Activated CD4-positive, alpha-beta memory T cell treated with anti-CD3 and anti-CD28 coated beads for 36 hours (primary cell): ENCODE data around the gene EIF2S2. TPM values are rescaled to one million over a fixed set of nuclear protein-coding genes. Genes with fewer than 3 reads are reported as not detected.
"Not testable (repeated sequence)": the region's sequence is repeated elsewhere in the genome, so short reads cannot be mapped to it uniquely, and the experiment has no call there.

Experiments used
- CTCF ChIA-PET: fragments of 350-600 bp; sonication (Branson Sonifier 250); formaldehyde crosslinking; loops from one replicate; lab custom pipeline; 2021; ENCODE audit warnings: antibody characterized with exemption, inconsistent platforms; lab: Charles Lee
- POLR2A ChIA-PET: fragments of 350-600 bp; sonication (Branson Sonifier 250); formaldehyde crosslinking; loops from one replicate; lab custom pipeline; 2021; ENCODE audit warnings: antibody characterized with exemption; lab: Charles Lee
- DNase-seq: peaks from one replicate; pipeline ENCODE4 v3.0.0-alpha.2; 2020
- H3K27ac Mint-ChIP-seq: one replicate; pipeline ENCODE4 v1.8.0; 2021; ENCODE audit warnings: mixed read lengths
- H3K27me3 Mint-ChIP-seq: one replicate; pipeline ENCODE4 v1.8.0; 2021; ENCODE audit warnings: mixed read lengths
- H3K36me3 Mint-ChIP-seq: one replicate; pipeline ENCODE4 v1.8.0; 2021; ENCODE audit warnings: mixed read lengths
- H3K4me1 Mint-ChIP-seq: one replicate; pipeline ENCODE4 v1.8.0; 2021; ENCODE audit warnings: low read depth, mixed read lengths
- H3K4me3 Mint-ChIP-seq: one replicate; pipeline ENCODE4 v1.8.0; 2021; ENCODE audit warnings: mild to moderate bottlenecking, mixed read lengths
- H3K9me3 Mint-ChIP-seq: one replicate; pipeline ENCODE4 v1.8.0; 2021; ENCODE audit warnings: mixed read lengths
- intact Hi-C: fragments of 100-400 bp; cut with micrococcal nuclease; formaldehyde crosslinking; loops from one replicate; pipeline ENCODE4 v1.15.1; 2023
- total RNA-seq, 2 experiments: library from RNA; stranded (reverse); gene quantifications; one replicate each; pipeline ENCODE4 v1.2.3, GENCODE V29; 2021

Gene EIF2S2, protein sequence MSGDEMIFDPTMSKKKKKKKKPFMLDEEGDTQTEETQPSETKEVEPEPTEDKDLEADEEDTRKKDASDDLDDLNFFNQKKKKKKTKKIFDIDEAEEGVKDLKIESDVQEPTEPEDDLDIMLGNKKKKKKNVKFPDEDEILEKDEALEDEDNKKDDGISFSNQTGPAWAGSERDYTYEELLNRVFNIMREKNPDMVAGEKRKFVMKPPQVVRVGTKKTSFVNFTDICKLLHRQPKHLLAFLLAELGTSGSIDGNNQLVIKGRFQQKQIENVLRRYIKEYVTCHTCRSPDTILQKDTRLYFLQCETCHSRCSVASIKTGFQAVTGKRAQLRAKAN
- 100 to 1,000 TPM; 151 to 155 TPM for total RNA-seq

GRCh38 chr20:34111702-34112599, at the start of gene EIF2S2:
EIF2S2 (minus strand) TSS chr20:34112243; CDS start chr20:34112110, 133 bp downstream.
- DNase-seq = peak; percentile 97
- Mint-ChIP-seq H3K9me3 (no peaks in the 10 kb centered on the region), H3K4me3 (peak within 1 kb of the TSS; percentile 97), H3K27ac (peak within 1 kb of the TSS; percentile 98), H3K4me1 (peaks cover 41% of the 10 kb centered on the region), H3K36me3 (peaks cover 38% of the 10 kb centered on the region), H3K27me3 (no peaks in the 10 kb centered on the region)
- POLR2A ChIA-PET = interaction anchor here (0.5 to 2.6 kb wide), 17 partner anchors 10 to 1217 kb away, joined by 3 to 21 read pairs (median 4); partner anchors contain the start of genes CBFA2T2, CHMP4B, DYNLRB1 and RALY
- intact Hi-C loops = loop anchor here (1.0 to 10.0 kb wide), 5 partner anchors 47 to 425 kb away; partner anchors contain the start of genes AHCY, CHMP4B, E2F1 and RALY
- CTCF ChIA-PET = interaction anchor here (0.8 to 2.0 kb wide), 9 partner anchors 10 to 300 kb away, joined by 3 to 10 read pairs (median 3); partner anchors contain the start of gene CHMP4B

DNA sequence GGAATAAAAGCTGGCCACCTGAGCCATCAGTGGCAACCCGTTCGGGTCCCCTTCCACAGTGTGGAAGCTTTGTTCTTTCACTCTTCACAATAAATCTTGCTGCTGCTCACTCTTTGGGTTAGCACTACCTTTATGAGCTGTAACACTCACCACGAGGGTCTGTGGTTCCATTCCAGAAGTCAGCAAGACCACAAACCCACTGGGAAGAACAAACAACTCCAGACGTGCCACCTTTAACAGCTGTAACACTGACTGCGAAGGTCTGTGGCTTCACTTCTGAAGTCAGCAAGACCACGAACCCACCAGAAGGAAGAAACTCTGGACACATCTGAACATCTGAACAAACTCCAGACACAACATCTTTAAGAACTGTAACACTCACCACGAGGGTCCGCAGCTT, 45.7 kb upstream of the EIF2S2 start:
- H3K9me3 Mint-ChIP-seq, H3K27me3 Mint-ChIP-seq, DNase-seq, POLR2A ChIA-PET, intact Hi-C loops, H3K27ac Mint-ChIP-seq, H3K4me3 Mint-ChIP-seq, H3K36me3 Mint-ChIP-seq, H3K4me1 Mint-ChIP-seq: not testable (repeated sequence)
- CTCF ChIA-PET = interaction anchor here (0.6 kb wide), 1 partner anchor 642 kb away, joined by 4 read pairs; no protein-coding TSS in a partner anchor

- Mint-ChIP-seq H3K4me1 (no peaks in the 10 kb centered on the region), H3K4me3 (no peak overlapping the region), H3K36me3 (no peaks in the 10 kb centered on the region), H3K9me3 (no peaks in the 10 kb centered on the region), H3K27me3 (peaks cover 6% of the 10 kb centered on the region), H3K27ac (no peak overlapping the region)
- intact Hi-C loops = no loop called here
- DNase-seq = no peak
- POLR2A ChIA-PET = no interaction called here
- CTCF ChIA-PET = no interaction called here
Measured at GRCh38 chr20:34155836-34156235, 43.8 kb upstream of the EIF2S2 start.

DNA sequence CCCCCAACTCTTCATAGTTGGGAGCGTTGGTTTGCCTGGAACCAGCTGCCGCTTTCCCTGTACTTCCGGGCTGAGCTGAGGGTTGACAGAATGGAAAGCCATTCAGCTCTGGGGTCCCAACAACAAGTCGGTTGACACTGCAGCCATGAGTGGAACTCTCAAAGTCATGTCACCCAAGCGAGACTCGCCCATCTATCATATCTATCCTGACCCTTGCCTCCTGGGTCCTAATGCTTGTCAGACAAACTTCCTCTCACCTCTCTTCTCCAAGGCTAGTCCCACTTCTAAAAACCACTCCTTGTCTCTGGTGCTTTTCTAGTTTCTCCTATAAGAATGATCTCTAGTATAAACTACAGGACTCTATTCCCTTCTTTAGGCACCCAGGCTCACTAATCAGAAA, 41.1 kb upstream of the EIF2S2 start:
- CTCF ChIA-PET = interaction anchor here (0.6 kb wide), 1 partner anchor 13 kb away, joined by 4 read pairs; no protein-coding TSS in a partner anchor
- H3K27me3 Mint-ChIP-seq, intact Hi-C loops, H3K9me3 Mint-ChIP-seq, H3K4me1 Mint-ChIP-seq, H3K4me3 Mint-ChIP-seq, H3K36me3 Mint-ChIP-seq, DNase-seq, POLR2A ChIA-PET, H3K27ac Mint-ChIP-seq: not testable (repeated sequence)

GRCh38 chr20:34152073-34152472, 40.0 kb upstream of the EIF2S2 start:
- CTCF ChIA-PET, H3K4me1 Mint-ChIP-seq, POLR2A ChIA-PET, H3K27me3 Mint-ChIP-seq, DNase-seq, H3K4me3 Mint-ChIP-seq, intact Hi-C loops, H3K36me3 Mint-ChIP-seq, H3K9me3 Mint-ChIP-seq, H3K27ac Mint-ChIP-seq: not testable (repeated sequence)

DNA sequence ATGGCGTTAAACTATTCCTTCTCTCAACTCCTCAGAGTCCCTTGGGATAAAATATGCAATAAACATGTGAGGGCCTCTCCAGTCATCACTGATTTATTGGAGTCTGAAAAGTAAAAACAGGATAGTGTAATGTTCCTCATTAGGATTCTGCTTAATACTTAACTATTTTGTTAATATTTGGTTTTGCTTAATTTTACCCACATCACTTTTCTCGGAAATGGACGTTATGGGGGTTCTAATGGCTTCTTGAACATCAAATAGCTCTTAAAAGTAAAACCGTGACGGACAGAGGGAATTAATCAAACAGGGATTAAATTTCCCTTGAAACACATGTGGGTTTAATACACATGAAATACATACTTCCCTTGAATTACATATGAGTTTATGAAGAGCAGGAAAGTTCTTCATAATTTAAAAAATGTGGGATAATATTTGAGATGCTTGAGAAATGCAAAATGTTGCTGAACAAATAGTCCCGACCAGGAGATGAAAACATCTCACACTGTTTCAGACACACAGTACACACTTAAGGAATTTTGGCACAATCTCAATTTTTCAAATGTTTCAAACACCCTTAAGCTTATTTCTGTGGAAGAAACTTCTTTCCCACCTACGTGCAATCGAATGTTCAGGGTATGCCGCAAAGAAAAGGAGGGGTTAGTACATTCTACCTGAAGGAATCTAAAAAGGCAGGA, 38.4 kb upstream of the EIF2S2 start:
- H3K27me3 Mint-ChIP-seq = peaks cover 6% of the 10 kb centered on the region
- ChIA-PET POLR2A (no interaction called here), CTCF (no interaction called here)
- DNase-seq = no peak
- no peaks in the 10 kb centered on the region for H3K36me3 Mint-ChIP-seq
- no peak overlapping the region for H3K27ac Mint-ChIP-seq
- H3K9me3 Mint-ChIP-seq = no peaks in the 10 kb centered on the region
- no peak overlapping the region for H3K4me3 Mint-ChIP-seq
- intact Hi-C loops = no loop called here
- no peaks in the 10 kb centered on the region for H3K4me1 Mint-ChIP-seq

GRCh38 chr20:34145280-34145819, 33.3 kb upstream of the EIF2S2 start:
- intact Hi-C loops = no loop called here
- Mint-ChIP-seq H3K27me3 (peaks cover 7% of the 10 kb centered on the region), H3K9me3 (no peaks in the 10 kb centered on the region), H3K36me3 (no peaks in the 10 kb centered on the region), H3K4me3 (no peak overlapping the region), H3K4me1 (no peaks in the 10 kb centered on the region), H3K27ac (no peak overlapping the region)
- POLR2A ChIA-PET = no interaction called here
- CTCF ChIA-PET = no interaction called here
- no peak for DNase-seq

GRCh38 chr20:34143951-34144350, 31.9 kb upstream of the EIF2S2 start:
- ChIA-PET POLR2A (no interaction called here), CTCF (no interaction called here)
- intact Hi-C loops = no loop called here
- Mint-ChIP-seq H3K9me3 (no peaks in the 10 kb centered on the region), H3K27me3 (peaks cover 7% of the 10 kb centered on the region), H3K27ac (no peak overlapping the region), H3K4me1 (no peaks in the 10 kb centered on the region), H3K4me3 (no peak overlapping the region), H3K36me3 (no peaks in the 10 kb centered on the region)
- DNase-seq = no peak

DNA sequence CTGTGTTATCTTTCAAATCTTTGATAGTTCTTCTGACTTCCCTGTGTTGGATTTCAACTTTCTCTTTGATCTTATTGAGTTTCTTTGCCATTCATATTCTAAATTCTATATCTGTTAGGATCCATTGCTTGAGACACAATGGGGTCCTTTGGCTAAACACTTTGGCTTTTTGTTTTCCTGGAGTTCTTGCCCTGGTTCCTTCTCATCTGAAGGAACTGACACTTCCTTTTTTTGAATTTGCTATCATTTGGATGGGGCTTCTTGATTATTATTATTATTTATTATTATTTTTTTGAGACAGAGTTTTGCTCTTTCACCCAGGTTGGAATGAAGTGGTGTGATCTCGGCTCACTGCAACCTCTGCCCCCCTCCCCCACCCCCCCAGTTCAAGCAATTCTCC, 30.1 kb upstream of the EIF2S2 start:
- POLR2A ChIA-PET = no interaction called here
- Mint-ChIP-seq H3K36me3 (no peaks in the 10 kb centered on the region), H3K27ac (no peak overlapping the region), H3K4me3 (no peak overlapping the region), H3K4me1 (no peaks in the 10 kb centered on the region), H3K9me3 (no peaks in the 10 kb centered on the region), H3K27me3 (peaks cover 10% of the 10 kb centered on the region)
- CTCF ChIA-PET = no interaction called here
- no peak for DNase-seq
- intact Hi-C loops = no loop called here

- H3K27me3 Mint-ChIP-seq = peaks cover 10% of the 10 kb centered on the region
- POLR2A ChIA-PET = no interaction called here
- no peak for DNase-seq
- CTCF ChIA-PET = no interaction called here
- H3K27ac Mint-ChIP-seq = no peak overlapping the region
- H3K9me3 Mint-ChIP-seq = no peaks in the 10 kb centered on the region
- H3K4me1 Mint-ChIP-seq = no peaks in the 10 kb centered on the region
- H3K4me3 Mint-ChIP-seq = no peak overlapping the region
- intact Hi-C loops = no loop called here
- no peaks in the 10 kb centered on the region for H3K36me3 Mint-ChIP-seq
Measured at GRCh38 chr20:34141293-34141692, 29.2 kb upstream of the EIF2S2 start.

DNA sequence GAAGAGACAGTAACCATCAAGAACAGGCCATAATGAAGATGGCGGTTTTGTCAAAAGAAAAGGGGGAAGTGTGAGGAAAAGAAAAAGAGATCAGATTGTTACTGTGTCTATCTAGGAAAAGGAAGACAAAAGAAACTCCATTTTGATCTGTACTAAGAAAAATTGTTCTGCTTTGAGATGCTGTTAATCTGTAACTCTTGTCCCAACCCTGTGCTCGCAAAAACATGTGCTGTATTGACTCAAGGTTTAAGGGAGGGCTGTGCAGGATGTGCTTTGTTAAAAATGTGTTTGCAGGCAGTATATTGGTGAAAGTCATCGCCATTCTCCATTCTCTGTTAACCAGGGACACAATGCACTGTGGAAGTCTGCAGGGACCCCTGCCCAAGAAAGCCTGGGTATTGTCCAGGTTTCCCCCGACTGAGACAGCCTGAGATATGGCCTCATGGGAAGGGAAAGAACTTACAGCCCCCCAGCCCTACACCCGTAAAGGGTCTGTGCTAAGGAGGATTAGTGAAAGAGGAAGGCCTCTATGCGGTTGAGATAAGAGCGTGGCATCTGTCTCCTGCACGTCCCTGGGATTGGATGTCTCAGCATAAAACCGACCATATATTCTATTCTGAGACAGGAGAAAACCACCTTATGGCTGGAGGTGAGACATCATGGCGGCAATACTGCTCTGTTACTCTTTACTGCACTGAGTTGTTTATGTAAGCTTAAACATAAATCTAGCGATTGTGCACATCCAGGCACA, 23.7 kb upstream of the EIF2S2 start:
- H3K27ac Mint-ChIP-seq, DNase-seq, H3K4me3 Mint-ChIP-seq, H3K27me3 Mint-ChIP-seq, H3K36me3 Mint-ChIP-seq, CTCF ChIA-PET, intact Hi-C loops, H3K9me3 Mint-ChIP-seq, POLR2A ChIA-PET, H3K4me1 Mint-ChIP-seq: not testable (repeated sequence)
